ENCODE results near the gene LPIN1.
"Not testable (repeated sequence)": the region's sequence is repeated elsewhere in the genome, so short reads cannot be mapped to it uniquely, and the experiment has no call there.

Gene LPIN1

DNA sequence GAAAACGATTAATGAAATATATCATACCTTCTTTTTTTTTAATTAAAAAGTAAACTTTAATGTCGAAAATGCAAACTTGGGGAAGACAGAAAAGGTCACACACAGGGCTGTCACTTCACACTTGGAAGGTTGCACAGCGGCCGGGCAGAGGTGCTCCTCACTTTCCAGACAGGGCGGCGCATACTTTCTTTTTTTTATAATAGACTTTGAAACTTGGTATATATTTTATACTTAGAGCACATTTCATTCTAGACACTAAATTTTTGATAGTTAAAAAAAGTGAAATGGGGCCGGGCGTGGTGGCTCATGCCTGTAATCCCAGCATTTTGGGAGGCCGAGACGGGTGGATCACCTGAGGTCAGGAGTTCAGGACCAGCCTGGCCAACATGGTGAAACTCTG, 66.9 kb downstream of the LPIN1 start:
- not testable (repeated sequence) for DNase-seq

DNA sequence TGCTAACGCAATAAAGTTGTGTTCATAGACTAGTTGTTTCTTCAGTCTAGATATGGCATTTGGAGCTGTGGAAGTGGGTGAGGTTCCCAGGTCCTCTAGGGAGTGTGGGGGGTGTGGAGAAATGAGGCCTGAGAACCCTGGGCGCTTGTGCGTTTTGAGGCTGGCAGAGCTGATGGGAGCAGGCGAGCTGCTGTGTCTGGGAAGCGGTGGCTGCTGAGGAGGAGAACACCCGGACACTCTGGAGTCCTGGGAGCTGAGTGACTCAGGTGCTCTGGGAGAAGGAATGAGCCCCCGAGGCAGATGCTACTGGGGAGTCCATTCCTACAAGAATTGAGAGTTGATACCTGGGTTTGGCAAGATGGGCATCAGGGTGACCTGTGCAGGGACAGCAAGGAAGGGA, 67.5 kb downstream of the LPIN1 start:
- DNase-seq = no peak

DNA sequence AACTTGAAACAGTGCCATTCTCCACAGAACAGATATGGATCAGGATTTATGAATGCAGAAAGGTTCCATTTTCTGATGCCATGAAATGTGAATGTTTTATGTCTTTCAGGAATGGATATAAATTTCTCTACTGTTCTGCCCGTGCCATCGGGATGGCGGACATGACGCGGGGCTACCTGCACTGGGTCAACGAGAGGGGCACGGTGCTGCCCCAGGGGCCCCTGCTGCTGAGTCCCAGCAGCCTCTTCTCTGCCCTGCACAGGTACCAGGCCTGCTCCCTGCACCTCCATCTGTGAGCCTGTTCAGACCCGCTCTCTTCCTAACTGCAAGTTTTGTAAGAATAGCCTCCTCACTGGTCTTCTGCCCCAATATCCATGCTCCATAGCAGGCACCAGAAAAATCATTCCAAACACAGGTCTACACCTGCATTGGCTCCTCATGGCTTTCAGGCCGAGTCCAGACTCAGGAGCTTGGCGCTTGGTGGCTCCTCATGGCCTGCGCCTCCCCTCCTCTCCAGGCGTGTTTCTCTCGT, 68.6 kb downstream of the LPIN1 start:
- no peak for DNase-seq

DNA sequence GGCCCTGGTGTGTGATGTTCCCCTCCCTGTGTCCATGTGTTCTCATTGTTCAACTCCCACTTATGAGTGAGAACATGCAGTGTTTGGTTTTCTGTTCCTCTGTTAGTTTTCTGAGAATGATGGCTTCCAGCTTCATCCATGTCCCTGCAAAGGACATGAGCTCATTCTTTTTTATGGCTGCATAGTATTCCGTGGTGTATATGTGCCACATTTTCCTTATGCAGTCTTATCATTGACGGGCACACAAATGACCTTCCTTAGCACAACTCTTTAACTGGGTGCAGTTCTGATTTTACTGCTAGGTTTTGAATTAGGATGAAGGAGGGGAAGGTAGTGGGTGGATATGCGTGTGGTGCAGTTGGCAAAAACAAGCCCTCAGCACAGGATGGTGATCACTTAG, 70.5 kb downstream of the LPIN1 start:
- not testable (repeated sequence) for DNase-seq

DNA sequence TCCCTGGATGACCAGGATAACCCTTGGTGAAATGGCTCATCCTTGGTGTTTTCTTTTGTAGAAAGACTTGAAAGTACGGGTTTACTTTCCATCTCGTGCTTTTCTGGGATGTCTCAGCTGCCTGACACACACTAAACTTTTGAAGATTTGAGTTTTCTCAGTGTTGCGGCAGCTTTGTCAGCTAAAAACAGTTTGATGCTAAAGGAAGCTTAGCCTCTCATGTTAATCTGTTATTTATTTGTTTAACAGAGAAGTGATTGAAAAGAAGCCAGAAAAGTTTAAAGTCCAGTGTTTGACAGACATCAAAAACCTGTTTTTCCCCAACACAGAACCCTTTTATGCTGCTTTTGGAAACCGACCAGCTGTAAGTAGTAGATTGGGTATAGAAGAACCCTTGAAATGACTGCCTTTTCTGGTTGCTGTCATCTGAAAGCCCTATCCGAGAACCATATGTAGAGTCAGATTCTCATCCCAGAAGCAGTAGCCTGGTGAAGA, 72.8 kb downstream of the LPIN1 start:
- no peak for DNase-seq

DNA sequence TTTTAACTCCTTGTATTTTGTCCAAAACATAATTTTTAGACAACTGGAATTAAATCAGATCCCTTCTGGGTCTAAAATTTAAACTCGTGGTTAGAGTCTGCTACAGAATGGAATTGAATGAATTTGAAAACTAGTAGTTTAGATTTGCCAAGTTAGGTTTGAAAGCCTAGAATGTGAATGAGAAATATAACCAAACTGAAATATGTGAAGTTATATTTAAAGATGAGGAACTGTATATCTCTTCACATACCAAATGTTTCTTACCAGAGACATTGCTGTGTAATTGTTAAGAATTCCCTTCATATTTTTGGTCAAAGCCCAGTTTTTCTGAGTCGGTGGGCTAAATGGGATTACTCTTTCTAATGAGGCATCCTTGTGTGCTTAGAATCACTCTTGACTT, 74.2 kb downstream of the LPIN1 start:
- DNase-seq = no peak

DNA sequence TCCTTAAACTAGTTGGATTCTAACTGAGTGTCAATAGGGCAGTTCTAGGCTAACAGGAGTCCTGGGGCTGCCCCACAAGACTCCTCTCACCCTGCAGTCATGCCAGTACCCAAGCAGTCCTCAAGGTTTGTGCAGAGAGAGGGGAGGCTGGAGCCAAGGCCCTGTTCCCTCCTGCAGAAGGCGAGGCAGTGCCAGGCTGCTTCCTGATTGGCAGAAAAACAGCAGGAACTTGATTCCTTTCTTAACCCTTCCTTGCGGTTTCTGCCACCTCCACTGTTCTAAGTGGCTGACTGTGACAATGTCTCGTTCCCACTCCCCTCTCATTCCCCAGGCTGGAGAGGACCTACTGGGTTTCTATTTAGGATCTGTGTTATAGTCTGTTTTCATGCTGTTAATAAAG, 75.3 kb downstream of the LPIN1 start:
- no peak for DNase-seq

DNA sequence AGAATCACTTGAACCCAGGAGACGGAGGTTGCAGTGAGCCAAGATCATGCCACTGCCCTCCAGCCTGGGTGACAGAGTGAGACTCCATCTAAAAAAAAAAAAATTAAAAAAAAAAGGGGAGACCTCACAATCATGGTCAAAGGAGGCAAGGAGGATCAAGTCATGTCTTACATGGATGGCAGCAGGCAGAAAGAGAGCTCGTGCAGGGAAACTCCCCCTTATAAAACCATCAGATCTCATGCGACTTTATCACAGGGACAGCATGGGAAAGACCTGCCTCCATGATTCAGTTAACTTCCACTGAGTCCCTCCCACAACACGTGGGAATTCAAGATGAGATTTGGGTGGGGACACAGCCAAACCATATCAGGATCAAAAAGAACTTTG, 75.9 kb downstream of the LPIN1 start:
- DNase-seq = not testable (repeated sequence)

DNA sequence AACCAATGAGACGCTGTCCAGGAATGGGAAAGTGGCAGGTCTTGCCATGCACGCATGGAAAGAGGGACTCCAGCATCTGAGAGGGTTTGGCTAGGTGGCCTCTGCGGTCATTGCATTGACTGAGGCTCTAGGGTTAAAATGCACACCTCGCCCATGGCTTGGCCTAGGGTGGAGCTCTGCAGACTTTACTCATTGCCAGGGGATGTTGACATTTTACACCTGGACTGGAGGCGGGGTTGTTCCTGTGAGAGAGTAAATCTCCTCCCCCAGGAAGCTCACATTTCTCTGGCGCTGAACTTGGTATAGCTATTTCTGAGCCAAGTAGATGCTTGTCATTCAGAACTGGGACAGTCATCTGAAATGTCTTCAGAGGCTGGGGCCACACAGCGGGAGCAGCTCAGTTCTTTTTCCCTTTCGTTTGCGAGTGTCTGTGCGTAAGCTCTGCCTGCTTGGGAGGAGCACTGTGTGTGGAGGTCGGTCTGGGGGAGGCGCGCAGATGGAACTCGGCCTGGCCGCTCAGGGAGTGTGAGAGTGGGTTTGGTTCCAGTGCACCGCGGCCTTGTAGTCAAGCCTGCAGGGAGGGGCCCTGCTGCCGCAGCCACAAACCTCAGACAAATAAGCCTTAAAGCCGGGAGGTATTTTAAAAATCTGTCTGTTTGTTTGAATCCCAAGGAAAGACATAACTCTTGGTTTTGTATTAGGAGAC, 76.5 kb downstream of the LPIN1 start:
- DNase-seq = peak; percentile 72

DNA sequence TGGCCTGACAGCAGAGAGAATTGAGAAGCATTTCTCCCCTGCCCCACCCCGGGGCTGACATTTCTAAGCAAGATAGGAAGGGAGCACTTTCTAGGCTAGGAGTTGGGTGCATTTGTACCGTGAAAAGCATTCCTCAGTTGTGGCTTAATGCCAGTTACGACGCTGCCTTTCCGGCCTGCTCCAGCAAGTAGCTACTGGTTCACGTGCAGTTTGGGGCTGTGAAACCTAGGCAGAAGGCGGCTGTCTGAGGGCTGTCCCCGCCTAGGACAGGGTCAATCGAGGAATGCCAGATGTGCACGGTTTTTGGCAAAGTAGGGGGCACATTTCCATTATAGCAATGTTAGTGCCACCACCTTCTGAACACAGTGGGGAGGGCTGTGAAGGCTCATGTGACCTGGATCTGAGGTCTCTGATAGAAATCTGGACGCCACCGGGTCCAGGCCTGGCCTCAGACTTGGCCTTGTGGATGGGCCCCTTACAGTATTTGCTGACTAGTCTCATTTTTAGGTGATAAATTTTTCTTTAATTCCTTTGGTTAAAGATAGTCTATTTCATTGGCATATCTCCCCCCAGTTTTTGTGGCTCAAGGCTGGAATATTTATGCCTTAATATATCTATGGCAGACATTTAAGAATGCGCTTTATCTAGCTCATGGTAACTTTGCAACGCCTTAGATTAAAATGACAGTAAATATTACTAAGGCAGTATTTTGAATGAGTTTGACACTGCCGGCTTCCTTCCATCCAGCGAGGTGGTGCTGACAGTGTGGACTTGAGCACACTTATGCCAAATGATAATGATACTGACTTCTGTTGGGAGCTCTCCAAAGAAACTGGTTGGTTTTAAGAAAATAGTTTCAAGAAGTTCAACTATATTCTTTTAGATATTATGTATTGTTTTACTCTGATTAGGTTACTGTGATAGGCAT, 78.7 kb downstream of the LPIN1 start:
- no peak for DNase-seq

DNA sequence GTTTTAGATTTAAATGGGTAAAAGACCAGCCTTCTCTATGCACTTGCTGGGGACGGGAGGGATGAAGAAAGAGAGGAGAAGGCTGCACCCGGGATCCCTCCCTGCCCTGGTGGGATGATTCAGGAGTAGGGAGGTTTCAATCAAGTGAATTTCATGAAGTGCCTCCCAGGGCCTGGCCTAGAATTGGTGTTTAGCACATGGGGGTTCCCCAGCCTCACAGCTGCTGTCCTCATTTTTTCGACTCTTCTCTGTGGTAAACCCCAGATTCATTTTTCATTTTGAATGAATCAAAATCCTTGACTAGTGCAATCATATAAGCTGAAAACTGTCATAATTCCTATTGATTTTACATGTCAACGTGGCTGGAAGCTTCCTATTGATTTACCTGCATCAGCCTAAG, 81.1 kb downstream of the LPIN1 start:
- DNase-seq = no peak

DNA sequence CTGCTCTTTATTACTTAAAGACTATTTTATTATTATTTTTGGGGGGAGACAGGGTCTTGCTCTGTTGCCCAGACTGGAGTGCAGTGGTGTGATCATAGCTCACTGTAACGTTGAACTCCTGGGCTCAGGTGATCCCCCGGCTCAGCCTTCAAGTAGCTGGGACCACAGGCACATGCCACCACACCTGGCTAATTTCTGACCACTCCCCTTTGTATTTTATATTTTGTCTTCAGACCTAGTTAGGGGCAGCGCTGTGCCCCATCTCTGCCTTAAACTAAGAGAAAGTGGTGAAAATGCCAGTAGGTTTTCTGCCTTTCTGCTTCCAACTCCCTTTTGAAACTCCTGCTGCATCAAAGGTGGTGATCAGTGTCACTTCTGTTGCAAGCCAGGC, 82.5 kb downstream of the LPIN1 start:
- DNase-seq = no peak

DNA sequence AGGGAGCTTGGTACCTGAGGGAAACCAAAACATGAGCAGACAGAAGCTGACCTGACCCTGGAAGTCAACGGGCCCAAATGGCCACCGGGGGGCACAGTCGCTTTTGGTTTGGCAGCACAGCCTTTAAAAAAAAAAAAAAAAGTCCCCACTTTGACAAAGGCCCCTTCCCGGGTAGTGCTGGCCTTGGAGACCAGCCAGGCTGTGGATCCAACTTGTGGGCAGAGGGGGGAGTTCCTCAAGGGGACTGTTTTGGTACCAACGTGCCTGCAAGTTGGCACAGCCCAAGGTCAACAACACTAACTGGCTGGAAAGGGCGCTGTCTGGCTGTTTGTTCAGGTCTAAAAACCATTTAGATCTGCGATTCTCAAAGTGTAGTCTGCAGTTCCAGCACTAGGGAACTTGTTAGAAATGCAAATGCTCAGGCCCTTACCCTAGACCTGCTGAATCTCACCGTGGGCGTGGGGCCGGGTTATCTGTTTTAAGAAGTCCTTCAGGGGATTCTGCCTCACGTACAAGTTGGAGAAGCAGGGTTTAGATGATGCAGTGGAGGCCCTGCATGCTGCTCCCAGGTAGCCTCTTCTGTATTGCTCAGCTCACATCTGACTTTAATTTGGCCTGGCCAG, 83.0 kb downstream of the LPIN1 start:
- peak; percentile 80 for DNase-seq

DNA sequence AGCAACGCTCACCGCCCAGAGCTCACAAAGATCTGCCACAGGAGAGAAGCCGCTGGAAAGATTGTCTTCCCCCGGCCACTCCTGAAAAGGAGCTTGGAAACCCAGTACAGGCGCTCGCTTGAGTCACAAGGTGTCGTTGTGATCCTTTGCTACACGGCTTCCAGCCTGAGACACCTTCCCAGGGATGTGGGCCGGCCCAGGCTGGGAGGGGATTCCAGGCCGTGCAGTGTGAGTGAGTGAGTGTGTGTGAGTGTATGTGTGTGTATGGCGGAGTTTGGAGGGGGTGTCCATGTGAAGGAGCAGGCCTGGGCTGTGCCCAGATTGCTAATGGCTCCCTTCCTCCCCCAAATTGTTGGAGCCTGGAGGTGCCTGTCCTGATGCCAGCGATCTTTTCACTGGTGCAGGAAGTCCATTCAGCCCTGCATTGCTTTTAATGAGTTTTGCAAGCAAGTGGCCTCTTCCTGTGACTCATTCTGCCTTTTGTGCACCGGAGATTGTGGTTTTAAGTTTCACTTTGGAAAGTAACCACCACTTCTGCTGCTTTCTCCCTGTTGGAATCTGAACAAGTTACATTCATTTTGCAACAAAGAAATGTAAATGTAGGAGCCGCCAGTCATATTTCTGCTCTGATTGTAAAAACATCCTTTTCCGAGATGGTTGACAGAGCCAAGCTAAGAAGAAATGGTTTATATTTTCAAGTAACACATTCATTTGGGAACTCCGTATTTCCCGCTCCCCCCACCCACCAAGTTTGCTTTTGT, 83.7 kb downstream of the LPIN1 start:
- DNase-seq = peak; percentile 94

DNA sequence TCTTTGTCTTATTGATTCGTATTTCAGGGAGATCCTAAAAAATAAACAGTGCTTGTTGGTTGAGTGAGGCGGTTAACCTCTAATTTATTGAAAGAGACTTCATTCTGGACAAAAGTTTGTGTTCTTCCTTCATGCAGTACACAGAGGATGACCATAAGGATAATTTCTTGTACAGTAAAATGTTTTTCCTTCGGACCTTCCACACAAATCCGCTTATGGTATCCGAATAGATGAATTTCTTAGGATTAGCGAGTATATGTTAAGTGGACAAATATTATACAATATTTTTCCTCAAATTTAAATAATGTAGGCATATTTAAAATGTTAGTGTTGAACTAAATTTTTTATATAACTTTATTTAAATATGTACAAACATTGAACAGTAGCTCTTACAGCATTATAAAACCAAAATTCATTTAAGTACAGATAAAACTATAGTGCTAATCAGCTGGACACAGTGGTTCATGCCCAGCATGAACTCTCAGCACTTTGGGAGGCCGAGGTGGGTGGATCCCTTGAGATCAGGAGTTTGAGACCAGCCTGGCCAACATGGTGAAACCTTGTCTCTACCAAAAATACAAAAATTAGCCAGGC, 84.4 kb downstream of the LPIN1 start:
- no peak for DNase-seq

DNA sequence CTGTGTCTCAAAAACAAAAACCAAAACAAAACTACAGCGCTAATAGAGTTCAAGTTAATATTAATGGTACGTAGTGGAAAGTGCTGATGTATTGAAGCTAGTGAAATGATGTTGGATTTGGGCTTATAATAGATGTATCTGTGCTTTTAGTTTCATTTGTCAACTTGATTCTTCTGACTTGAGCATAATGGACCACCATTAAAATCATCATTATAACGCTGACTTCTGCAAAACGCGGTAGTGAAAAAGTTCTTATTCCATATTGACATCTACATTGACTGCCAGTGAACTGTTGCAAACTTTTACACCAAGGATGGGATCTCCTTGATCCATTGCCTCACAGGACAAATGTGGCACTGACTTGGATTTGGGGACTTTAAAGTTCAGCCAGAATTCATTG, 85.0 kb downstream of the LPIN1 start:
- DNase-seq = no peak

DNA sequence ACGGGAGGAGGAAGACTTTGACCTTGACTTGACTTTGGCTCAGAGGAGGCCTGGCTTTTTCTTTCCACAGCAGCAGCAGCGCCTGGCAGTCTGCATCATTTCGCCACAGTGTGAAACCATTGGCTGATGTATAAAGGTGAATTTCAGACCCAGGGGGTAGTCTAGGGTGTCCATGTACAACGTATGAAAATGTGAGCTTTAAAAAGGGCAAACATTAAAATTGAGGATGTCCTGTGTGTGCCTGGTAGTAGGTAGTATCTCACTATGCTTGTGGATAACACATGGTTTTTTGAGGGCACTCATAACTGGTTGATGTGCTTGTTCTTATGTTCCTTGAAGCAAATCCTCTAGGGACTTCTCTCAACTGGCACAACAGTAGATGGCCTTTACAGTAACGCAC, 86.1 kb downstream of the LPIN1 start:
- DNase-seq = no peak

DNA sequence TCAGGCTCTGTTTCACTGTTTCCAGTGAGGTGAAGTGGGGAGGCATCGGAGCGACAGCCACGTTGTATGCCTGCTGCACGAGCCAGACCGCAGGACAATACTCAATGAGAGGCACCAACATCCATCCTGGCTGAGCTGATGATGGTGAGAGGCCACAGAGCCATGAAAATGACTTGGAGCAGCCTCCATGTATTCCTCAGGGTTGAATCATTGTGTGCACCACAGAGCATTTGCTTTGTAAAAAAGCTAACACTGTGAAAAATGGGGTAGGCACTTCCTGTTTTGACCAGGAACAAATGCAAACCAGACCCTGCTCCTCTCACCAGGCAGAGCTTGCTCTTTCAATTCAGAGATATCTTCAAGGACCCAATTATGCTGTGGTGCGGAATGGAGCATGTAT, 87.2 kb downstream of the LPIN1 start:
- no peak for DNase-seq

DNA sequence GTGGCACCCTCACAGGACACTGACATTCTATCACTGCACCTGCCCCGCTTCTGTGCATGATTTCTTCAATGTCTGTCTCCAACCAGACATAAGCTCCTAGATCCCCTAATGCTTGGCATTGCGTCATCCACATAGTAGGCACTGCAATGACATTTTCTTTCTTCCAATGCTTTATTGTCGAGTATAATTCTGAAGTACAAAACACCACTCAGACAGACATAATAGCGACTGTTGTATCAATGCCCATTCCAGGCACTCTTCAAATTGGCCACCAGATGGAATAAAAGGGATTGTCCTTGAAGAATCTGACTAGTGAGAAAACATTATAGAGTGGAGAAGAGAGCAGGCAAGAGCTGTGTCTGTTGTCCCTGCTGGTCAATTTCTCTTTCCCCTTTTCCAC, 89.0 kb downstream of the LPIN1 start:
- no peak for DNase-seq

DNA sequence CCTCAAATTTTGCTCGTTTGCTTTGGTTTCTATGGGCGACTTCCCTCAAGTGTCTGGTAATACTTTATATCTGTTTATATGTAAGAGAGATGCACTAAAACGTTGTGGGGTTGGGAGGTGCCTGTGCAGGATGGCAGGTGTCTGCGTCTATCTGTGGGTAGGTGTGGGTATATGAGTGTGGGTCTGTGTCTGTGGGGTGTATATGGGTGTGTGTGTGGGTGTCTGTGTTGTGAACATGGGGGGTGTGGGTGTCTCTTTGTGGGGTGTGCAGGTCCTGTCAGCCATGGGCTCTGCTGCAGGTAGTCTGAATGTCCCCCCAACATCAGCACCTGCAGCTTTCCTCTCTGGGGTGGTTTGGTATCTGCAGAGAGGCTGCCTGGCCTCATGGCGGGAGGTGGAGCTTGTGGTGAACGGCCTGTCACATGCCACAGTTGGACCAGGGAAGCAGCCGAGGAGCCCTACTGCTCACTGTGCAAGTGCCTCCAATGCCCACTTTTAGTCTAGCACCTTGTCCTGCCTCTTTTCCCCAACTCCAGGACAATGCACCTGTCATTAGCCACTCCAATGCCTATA, 90.3 kb downstream of the LPIN1 start:
- DNase-seq = no peak

DNA sequence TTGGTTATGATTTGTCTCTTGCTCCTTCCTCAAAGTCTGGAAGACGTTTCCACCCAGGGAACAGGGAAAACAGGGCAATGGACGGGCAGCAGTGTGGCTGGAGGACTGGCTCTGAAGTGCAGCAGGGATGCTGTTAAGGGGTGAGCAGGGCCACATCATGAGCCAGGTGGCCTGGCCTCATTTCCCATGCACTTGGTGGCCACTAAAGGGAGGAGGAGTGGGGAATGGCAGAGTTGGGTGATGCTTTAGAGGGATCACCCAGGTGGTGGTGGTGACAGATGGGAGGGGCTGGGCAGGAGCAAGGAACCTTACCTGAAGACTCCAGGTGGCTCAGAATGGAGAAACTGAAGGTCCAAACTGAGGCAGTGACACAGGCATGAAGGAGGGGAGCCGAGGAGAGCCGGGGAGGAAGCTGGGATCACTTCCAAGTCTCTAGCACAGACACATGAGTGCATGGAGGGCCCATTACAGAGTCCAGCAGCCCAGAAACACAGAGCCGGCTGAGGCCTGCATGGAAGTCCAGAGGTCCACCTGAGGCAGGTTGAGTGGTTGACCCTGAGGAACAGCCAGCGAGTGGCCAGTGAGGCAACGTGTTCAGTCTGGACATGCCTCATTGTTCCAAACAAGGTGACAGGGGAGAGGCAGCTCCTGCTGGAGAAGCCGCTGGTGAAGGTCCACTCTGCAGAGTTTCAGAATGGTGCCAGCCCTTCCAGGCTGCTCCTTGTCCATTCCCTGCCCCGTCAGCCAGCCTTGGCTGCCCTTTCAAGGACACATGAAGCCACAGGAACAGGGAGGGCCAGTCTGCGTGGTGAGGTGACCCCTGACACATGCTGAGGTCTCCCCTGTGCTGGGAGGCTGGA, 91.7 kb downstream of the LPIN1 start:
- no peak for DNase-seq

Measured in right hindlimb (tissue), 1 donor.